WTC11 (cell line): Measurements from ENCODE around the gene IMMP1L. TPM values are rescaled to one million over a fixed set of nuclear protein-coding genes. Genes with fewer than 3 reads are reported as not detected.

ENCODE experiments used
- ATAC-seq: fragments of 200-7000 bp; cut with Tn5 transposase; 2 replicates; pipeline ENCODE4 v1.10.0; 2021; ENCODE audit warnings: mild to moderate bottlenecking, moderate library complexity
- CTCF ChIA-PET: fragments of 300-600 bp; sonication (Branson Sonifier 250); formaldehyde crosslinking; loops from one replicate; lab custom pipeline; 2021; ENCODE audit warnings: antibody characterized with exemption; lab: Charles Lee
- POLR2A ChIA-PET: fragments of 350-600 bp; sonication (Branson Sonifier 250); formaldehyde crosslinking; loops from one replicate; lab custom pipeline; 2021; ENCODE audit warnings: antibody characterized with exemption; lab: Charles Lee
- DNase-seq: peaks from one replicate; pipeline ENCODE4 v3.0.0; 2021; ENCODE audit warnings: low spot score
- H3K27ac Mint-ChIP-seq: 2 replicates; pipeline ENCODE4 v1.8.0; 2021; ENCODE audit warnings: mixed read lengths
- H3K27me3 Mint-ChIP-seq: 2 replicates; pipeline ENCODE4 v1.8.0; 2021; ENCODE audit warnings: low read depth, mild to moderate bottlenecking, moderate library complexity, mixed read lengths
- H3K36me3 Mint-ChIP-seq: 2 replicates; pipeline ENCODE4 v1.8.0; 2021; ENCODE audit warnings: mixed read lengths
- H3K4me1 Mint-ChIP-seq: 2 replicates; pipeline ENCODE4 v1.8.0; 2022; ENCODE audit warnings: mixed read lengths
- H3K4me3 Mint-ChIP-seq: 2 replicates; pipeline ENCODE4 v1.8.0; 2021; ENCODE audit warnings: mild to moderate bottlenecking, moderate library complexity, mixed read lengths
- H3K9me3 Mint-ChIP-seq: 2 replicates; pipeline ENCODE4 v1.8.0; 2021; ENCODE audit warnings: mixed read lengths
- FOXP4 ChIP-seq: sonication (generic); formaldehyde crosslinking; IDR thresholded peaks from 2 replicates; pipeline ENCODE4 v1.8.0; 2022; ENCODE audit warnings: mild to moderate bottlenecking, missing genetic modification reagents
- NR1H2 ChIP-seq: sonication (generic); formaldehyde crosslinking; IDR thresholded peaks from 2 replicates; pipeline ENCODE4 v1.9.0; 2021; ENCODE audit warnings: mild to moderate bottlenecking, moderate library complexity, missing genetic modification reagents
- PRDM15 ChIP-seq: sonication (generic); formaldehyde crosslinking; IDR thresholded peaks from 2 replicates; pipeline ENCODE4 v1.8.0; 2022; ENCODE audit warnings: missing genetic modification reagents
- USF1 ChIP-seq: sonication (generic); formaldehyde crosslinking; IDR thresholded peaks from 2 replicates; pipeline ENCODE4 v1.8.0; 2022; ENCODE audit warnings: mild to moderate bottlenecking, missing genetic modification reagents
- ZNF232 ChIP-seq: sonication (generic); formaldehyde crosslinking; IDR thresholded peaks from 2 replicates; pipeline ENCODE4 v1.8.0; 2022; ENCODE audit warnings: mild to moderate bottlenecking, missing genetic modification reagents
- ZNF425 ChIP-seq: fragments of 250-450 bp; sonication (Bioruptor Pico); conservative IDR thresholded peaks from 2 replicates; pipeline ENCODE4 v1.9.0; 2021; ENCODE audit warnings: mild to moderate bottlenecking
- total RNA-seq: library from RNA; stranded (reverse); gene quantifications from 3 replicates; pipeline ENCODE4 v1.2.3, GENCODE V29; 2021
- TF ChIP-seq, protein P1 (sequence below): sonication (generic); formaldehyde crosslinking; IDR thresholded peaks from 2 replicates; pipeline ENCODE4 v1.8.0; 2023; ENCODE audit warnings: mild to moderate bottlenecking, missing genetic modification reagents
- TF ChIP-seq, protein P2 (sequence below): fragments of 250-450 bp; sonication (Bioruptor Pico); IDR thresholded peaks from 2 replicates; pipeline ENCODE4 v1.9.0; 2021; ENCODE audit warnings: mild to moderate bottlenecking

The IMMP1L gene
- total RNA-seq, 1 experiment from 2014 or later = 29.6 TPM

DNA sequence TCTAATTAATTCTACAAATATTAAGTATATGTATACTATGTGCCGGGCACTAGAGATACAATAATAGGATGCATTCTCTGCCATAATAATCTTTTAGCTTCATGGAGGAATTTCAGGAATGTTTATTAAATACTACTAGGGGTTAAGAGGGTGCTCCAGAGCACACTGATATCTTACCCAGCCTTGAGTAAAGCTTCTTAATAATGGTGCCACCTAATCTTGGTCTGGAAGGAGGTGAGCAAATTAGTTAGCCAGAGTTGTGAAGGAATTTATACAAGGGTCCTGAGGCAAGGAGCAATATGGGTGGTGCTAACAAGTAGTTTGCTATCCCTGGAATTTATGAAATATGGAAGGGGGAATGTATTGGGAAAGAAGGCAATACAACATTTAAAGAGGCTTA, 21.9 kb upstream of the IMMP1L start (continued):
- no peak for TF ChIP-seq PRDM15 (CRISPR knock-in tag)
- no peak for TF ChIP-seq NR1H2 (CRISPR knock-in tag)
- TF ChIP-seq FOXP4 (CRISPR knock-in tag) = no peak

DNA sequence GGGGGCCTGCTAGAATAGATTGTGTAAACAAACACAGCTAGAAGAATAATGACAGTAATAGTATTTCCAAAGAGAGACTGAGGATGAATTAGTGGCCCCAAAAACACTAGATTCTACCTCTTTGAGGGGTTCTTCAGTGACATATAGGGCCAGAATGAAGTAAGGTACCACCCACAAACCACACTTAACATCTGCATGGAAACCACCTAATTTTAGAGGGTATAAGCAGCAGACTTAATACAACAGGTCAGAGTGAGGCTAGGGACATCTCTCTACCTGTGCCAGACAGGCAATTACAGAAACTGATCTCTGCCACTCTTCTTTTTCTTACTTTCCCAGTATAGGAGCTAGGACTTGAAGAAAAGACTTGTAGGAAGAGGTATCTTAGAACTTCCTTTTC, 20.3 kb upstream of the IMMP1L start:
- H3K27ac Mint-ChIP-seq = no peak overlapping the region
- no peak overlapping the region for H3K4me3 Mint-ChIP-seq
- DNase-seq (no peak), ATAC-seq (no peak)
- ChIA-PET CTCF (no interaction called here), POLR2A (no interaction called here)
- no peaks in the 10 kb centered on the region for H3K36me3 Mint-ChIP-seq
- no peaks in the 10 kb centered on the region for H3K27me3 Mint-ChIP-seq
- 0 out of 2 replicates have a peak, but pooled peaks cover 4% of the 10 kb centered on the region for H3K9me3 Mint-ChIP-seq
- no peaks in the 10 kb centered on the region for H3K4me1 Mint-ChIP-seq
- no peak for TF ChIP-seq ZNF425 (CRISPR knock-in tag)
- TF ChIP-seq ZNF232 (CRISPR knock-in tag) = no peak
- TF ChIP-seq, protein P1, sequence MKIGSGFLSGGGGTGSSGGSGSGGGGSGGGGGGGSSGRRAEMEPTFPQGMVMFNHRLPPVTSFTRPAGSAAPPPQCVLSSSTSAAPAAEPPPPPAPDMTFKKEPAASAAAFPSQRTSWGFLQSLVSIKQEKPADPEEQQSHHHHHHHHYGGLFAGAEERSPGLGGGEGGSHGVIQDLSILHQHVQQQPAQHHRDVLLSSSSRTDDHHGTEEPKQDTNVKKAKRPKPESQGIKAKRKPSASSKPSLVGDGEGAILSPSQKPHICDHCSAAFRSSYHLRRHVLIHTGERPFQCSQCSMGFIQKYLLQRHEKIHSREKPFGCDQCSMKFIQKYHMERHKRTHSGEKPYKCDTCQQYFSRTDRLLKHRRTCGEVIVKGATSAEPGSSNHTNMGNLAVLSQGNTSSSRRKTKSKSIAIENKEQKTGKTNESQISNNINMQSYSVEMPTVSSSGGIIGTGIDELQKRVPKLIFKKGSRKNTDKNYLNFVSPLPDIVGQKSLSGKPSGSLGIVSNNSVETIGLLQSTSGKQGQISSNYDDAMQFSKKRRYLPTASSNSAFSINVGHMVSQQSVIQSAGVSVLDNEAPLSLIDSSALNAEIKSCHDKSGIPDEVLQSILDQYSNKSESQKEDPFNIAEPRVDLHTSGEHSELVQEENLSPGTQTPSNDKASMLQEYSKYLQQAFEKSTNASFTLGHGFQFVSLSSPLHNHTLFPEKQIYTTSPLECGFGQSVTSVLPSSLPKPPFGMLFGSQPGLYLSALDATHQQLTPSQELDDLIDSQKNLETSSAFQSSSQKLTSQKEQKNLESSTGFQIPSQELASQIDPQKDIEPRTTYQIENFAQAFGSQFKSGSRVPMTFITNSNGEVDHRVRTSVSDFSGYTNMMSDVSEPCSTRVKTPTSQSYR (CRISPR knock-in tag) = no peak
- TF ChIP-seq, protein P2, sequence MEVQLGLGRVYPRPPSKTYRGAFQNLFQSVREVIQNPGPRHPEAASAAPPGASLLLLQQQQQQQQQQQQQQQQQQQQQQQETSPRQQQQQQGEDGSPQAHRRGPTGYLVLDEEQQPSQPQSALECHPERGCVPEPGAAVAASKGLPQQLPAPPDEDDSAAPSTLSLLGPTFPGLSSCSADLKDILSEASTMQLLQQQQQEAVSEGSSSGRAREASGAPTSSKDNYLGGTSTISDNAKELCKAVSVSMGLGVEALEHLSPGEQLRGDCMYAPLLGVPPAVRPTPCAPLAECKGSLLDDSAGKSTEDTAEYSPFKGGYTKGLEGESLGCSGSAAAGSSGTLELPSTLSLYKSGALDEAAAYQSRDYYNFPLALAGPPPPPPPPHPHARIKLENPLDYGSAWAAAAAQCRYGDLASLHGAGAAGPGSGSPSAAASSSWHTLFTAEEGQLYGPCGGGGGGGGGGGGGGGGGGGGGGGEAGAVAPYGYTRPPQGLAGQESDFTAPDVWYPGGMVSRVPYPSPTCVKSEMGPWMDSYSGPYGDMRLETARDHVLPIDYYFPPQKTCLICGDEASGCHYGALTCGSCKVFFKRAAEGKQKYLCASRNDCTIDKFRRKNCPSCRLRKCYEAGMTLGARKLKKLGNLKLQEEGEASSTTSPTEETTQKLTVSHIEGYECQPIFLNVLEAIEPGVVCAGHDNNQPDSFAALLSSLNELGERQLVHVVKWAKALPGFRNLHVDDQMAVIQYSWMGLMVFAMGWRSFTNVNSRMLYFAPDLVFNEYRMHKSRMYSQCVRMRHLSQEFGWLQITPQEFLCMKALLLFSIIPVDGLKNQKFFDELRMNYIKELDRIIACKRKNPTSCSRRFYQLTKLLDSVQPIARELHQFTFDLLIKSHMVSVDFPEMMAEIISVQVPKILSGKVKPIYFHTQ (CRISPR knock-in tag) = no peak
- no peak for TF ChIP-seq USF1
